HG03432 (cell line): Measurements from ENCODE around the gene PHF21B.

Experiments used
- ATAC-seq: cut with Tn5 transposase; IDR thresholded peaks from one replicate; pipeline ENCODE4 v1.9.1; 2021; ENCODE audit warnings: mild to moderate bottlenecking, moderate library complexity; ENCODE audit not compliant: unreplicated experiment

Gene PHF21B

DNA sequence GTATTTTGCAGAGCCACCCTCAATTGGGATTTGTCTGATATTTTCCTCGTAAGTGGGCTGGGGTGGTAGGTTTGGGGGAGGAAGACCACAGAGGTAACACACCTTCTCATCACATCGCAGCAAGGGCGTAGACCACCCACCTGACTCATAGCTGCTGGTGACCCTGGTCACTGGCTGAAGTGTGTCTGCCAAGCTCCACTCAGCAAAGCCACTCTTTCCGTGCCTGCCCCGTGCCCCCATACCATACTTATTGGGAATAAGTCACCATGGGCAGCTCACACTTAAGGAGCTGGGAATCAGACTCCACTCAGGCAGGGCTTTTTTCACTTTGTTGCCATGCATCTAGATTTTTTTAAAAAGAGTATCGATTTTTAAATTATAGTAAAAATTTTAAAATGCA lies 111.6 kb downstream of the PHF21B start:
- no peak for ATAC-seq

DNA sequence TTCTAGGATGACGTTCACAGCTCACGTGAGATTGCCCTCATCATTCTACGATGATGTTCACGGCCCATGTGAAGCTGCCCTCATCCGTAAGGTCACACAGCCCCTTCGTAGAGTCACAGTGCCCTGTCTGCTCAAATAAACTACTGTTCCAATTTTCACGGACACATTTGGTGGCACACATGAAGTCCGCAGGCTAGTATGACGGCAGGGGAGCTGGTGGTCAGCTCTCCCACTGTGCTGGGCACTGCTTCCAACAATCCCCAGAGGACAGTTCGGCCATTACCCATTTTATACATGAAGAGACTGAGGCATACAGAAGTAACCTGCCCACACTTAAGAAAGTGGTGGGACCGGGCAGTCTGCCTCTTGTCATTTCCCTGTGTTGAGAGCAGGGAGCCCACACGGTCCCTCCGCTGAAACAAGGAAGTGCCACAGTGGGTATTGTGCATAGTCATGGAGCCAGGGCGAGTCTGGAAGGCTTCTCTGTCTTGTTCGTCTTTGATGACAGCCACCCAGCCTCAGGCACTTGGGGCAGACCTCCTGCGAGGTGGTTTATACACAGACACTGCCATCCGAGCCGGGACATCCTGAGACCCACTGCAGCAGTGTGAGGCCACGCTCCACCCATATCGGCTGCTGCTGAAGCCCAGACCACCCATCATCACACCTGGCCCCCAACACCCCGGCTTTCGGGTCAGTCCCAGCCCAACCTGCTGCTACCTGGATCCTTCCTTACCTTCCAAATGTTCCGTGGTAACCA lies 114.3 kb downstream of the PHF21B start:
- ATAC-seq: no peak

DNA sequence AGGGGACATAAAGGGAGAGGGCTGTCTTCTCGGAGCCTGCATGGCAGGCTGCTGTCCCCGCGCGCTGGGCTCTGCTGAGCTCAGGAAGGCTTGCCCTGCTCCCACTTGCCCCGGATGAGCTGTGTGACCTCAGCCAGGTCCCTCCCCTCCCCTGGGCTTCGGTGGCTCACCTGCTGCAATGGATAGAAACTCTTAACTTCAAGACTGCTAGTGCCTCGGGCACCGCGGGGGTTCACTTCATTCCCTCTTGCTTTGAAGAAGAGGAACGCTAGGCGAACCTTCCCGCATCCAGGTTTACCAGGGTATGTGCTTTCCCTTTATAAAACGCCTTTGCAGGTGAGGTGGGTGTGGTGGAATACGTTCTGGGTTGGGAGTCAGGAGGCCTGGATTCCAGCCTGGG lies 115.0 kb downstream of the PHF21B start:
- no peak for ATAC-seq

DNA sequence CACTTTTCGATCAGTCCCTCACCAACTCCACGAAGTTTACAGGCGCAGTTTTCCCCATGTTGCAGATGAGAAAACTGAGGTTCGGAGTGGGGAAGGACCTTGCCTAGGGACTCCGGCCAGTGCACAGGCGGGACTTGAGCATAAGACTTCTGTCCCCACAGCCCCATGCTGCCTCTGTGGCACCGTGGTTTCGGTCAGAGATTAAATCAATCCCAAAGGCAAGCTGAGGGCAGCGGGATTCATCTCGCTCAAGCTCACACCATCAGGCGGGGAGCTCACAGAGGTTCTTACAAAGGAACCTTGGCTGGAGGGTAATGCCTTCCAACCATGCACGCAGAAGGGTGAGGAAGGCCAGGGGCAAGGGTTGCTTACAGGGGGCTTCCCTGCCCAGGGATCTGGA lies 115.5 kb downstream of the PHF21B start:
- ATAC-seq: no peak

DNA sequence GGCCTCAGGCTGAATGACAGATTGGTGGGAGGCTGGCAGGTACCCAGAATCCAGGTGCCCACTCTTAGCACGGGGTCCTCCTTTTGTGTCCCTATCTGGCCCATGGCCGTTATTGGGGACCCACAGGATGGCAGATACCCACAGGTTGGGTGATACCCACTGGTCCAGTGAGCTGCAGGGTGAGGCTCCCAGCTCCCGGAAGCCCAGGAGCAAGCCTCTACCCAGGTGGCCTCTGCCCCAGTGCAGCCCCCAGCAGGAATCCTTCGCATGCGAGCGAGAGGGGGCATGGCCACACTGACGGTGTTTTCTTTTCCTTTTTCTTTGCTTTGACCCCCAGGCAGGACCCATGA lies 116.1 kb downstream of the PHF21B start:
- ATAC-seq: no peak

DNA sequence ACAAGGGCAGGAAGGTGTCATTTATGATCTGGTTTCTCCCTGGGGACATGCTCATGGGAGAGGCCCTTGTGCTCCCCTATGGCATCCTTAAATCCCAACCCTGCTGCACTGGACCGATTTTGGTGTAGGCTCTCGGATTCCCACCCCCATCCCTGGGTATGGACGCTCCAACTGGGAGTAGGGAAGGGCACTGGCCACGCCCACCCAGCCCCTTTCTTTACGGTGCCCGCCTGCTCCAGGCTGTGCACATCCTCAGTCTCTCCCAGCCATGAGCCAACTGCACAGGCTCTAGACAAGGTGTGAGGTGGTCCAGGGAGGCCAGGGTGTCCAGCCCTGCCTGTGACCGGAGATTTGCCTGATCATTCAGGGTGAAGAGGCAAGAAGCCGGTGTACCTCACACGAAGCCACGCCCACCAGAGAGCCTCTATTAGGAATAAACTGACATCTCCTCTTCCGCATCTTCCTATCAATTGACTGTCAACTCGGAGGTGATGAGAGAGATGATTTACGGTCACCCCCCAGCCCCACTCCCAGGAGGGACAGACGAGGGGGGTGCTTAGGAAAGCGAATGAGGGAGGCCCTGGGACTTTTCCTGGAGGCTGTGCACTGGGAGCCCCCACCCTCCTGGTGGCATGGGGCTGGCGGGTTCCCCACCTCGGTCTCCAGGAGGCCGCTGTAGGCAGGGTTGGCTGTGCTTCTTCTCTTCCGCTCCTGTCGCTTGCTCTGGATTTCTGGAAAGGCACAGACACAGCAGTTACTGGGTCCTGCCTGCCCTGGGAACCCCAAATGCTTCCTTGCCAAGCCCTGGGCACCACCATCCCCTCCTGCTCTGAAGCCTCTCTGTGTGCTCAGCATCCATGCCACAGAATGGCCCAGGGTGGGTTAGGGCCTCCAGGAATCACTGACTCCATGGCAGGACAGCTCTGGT lies 116.7 kb downstream of the PHF21B start:
- no peak for ATAC-seq

DNA sequence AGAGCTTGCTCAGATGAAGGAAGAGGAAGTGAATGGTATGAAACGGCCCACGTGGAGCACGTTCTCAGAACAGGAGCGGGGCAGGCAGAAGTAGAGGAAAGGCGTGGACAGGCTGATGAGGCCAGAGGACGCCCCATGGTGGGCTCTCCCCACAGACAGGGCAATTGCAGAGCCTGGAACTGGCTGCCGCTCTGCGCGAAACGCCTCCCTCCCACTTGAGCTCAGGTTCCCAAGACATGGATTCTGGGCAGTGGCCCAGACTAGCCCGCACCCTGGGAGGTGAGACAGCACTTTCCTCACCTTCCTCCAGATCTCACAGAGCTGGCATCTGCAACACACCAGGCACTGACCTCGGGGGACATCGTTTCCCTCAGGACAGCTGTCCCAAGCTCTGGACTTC lies 117.6 kb downstream of the PHF21B start:
- no peak for ATAC-seq

DNA sequence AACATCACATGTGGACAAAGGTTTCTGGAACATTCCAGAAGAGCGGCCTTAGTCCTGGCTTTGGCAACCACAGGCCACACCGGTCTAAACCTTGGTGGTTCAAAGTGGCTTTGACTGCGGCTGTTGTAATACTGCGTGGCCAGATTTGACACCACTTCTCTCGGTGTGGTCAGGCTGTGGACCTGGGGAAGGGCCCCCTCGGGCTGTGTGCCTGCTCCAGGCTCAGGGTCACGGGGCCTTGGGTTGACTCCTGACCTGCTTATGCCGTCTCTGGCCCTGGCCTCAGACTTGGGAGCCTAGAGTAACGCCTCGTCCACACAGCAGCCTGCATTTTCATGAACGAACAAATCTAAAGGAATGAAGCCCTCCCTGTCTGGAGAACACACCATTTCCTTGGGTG lies 118.0 kb downstream of the PHF21B start:
- no peak for ATAC-seq

DNA sequence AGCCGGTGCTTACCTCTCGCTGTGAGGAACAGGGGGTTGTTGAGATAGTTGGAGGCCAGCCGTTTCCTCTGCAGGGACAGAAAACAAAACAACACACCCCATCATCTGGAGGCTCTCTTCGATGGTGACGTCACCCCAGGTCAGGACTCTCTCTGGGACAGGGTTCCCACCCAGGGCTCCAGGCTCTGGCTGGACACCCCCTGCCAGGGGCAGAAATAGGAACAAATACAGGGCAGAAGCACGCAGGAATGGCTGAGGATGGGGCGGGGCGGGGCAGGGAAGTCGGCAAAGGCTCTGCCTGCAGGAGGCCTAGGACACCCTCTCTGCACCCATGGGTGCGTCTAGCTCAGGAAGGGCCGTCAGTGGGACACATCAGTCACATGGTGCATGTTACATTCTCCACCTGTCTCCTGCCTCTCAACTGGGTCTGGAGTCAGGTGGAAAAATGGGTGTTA lies 118.5 kb downstream of the PHF21B start:
- ATAC-seq: no peak

DNA sequence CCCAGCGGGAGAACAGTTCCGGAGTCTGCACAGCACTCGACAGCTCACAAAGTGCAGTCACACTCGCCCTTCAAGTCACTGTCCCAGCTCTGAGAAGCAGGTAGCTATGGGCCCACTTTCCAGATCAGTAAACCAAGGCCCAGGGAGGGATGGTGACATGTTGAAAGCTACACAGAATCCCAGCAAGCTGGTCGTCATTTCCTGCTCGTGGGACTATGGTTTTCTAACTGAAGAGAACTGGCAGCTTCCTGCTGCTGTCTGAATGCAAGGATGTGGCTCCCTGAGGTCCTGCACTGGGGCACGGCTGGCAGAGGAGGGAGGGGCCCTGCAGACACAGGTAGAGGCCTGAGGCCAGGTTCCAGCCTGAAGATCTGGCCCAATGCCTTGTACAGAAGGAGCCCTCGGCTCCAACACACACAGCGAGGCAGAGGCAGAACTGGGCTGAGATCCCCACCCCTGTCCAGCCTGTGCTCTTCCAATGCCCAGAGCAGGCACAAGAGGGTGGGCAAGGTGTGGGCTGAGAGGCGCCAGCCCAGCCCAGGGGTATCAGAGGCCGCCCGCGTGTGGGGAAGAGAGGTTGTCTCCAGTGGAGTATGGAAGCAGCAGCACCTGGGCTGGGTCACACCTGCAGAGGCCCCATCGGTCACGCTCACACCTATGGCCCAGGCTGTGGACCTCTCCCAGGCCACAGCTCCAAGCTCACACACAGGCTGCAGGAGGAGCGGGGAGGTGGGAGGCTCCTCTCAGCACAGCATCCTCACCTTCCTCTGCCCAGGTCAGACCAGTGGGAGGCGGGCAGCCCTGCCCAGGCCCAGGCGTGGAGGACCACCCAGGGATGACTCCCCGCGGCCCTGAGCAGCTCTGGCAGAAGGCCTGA lies 119.2 kb downstream of the PHF21B start:
- ATAC-seq: no peak

DNA sequence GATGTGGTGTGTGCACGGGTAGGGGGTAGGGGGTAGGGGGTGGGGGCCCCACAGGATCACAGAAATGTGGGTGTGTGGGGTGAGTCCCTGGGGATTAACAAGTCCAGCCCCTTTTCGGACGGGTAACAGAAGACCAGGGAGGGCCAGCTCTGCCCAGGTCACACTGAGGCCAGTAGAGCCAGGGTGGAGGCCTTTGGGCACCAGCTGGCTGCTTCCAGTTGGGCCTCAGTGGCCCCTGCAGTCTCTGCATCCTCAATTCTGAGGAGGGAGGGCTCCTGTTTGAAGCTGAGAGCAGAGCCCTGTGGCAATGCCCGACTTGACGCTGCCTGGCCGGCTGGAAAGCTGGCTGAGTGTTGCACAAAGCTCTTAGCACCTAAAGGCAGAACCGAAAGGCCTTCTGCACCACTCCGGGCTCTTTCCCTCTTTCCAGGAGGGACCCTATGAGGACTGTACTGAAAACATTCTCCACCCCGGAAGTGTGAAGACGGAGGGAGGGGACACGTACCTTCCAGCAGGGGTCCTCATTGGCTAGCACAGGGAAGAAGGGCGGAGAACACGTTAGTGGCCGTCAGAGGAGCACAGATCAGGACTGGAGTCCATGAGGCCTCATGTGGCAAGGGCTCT lies 120.4 kb downstream of the PHF21B start:
- no peak for ATAC-seq

DNA sequence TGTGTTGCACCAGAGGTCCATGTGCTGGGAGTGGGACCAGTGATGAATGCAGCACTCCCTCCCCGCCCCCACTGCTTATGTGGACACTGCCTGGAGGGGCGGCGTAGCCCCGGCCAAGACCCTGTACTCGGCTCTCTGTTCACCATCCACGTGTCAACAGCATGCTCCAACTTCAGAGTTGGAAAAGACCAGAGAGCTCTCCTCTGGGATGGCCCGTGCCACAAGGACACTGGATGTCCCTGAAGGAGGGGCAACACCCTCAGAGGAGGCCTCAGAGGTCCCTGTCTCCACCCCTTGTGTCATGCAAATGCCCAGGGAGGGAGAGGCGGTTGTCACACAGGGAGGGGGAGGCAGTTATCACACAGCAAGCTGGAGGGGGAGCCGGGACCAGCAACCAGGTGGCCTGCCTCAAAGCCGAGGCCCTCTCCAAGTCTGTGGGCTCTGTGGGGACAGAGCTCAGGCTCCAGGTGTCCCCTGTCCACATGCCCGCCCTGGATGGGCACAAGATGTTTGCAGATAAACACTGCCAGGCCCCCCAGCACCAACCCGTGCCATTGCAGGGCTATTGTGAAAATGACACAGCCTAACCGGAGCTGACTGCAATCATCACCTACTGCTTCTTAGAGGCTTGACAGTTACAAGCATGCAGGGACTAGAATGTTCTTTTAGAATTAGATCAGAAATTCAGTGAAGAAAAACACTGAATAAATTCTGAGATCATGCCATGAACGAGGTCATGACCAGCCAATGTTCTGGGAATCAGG lies 121.1 kb downstream of the PHF21B start:
- ATAC-seq: no peak

DNA sequence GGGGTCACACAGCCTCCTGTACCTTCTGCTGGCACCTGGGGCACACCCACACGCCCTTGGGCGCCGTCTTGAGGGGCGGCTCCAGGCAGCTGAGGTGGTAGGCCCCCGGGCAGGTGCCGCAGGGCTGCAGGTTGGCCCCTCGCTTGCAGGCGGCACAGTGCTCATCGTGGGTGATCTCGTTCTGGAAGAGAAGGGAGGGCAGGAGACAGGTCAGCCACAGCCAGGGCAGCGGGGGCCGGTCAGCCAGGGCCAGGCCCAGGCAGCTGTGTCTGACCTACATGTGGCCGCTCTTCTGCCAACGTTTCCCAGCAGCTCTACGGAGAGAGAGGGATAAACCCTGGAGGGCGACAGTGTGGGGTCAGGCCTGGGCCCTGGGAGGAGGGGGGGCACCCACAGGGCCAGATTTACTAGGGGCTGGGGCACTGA lies 121.9 kb downstream of the PHF21B start:
- ATAC-seq: no peak

DNA sequence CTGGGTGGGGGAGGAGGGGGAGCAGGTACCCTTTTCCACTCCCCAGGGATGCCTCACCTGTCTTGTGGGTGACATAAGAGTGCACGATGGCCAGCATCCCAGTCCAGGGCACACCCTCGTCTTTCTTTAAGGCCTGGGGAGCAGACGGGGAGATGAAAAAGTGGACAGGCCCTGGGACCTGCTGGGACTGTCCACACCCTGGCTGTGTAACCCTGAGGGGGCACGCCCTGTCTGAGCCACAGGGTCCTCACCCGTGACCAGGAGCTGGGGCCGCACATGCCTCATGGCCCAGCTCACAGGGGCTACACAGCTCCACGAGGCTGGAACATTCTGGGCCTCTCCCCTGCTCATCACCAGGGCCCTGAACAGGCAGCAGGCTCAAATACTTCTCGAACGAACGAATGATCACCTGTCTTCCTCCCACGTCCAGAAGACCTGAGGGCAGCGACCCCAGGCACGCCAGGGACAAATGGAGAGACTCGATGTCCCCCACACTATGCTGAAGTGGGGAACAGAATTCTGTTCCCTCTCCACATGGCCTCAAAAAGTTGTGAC lies 123.9 kb downstream of the PHF21B start:
- no peak for ATAC-seq

DNA sequence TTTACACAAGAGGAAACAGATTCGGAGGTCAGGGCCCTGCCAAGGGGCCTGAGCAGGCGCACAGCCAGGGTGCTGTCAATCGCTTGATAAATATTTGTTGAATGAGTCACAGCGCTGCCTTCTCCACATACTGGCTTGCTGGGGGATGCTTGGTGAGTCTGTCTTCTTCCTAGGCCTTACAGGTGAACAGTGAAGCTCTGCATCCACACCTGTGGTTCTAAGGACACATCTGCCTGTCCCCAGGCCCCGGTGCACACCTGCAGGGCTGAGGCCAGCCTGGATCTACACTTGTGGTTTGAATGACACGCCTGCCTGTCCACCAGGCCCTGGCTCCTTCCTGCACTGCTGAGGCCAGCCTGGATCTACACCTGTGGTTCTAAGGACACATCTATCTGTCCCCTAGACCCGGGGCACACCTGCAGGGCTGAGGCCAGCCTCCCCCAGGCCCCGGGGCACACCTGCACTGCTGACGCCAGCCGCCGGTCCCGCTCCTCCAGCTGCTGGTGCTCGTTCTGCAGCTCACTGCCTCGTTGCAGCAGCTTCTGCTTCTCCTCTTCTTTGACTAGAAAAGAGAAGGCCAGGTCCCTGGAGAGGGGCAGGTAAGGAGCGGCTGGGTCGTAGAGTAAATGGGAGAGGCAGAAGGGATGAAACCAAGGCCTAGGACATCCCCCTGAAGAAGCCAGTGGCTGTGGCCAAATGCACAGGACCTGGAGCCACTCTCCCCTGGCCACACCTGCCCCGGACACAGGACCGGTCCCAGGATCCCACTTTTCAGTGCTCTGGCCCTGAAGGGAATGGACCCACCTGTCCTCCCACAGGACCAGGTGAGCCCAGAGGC lies 124.6 kb downstream of the PHF21B start:
- ATAC-seq: no peak

DNA sequence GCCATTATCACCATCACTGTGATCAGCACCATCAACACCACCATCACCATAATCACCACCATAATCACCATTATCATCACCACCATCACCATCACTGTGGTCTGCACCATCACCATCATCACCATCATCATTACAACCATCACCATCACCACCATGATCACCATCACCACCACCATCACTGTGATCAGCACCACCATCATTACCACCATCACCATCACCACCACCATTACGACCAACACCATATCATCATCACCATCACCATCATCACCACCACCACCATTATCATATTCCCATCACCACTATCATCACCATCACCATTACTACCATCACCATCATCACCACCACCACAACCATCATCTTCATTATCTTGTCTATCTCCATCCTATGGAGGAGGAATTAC lies 125.2 kb downstream of the PHF21B start:
- no peak for ATAC-seq

DNA sequence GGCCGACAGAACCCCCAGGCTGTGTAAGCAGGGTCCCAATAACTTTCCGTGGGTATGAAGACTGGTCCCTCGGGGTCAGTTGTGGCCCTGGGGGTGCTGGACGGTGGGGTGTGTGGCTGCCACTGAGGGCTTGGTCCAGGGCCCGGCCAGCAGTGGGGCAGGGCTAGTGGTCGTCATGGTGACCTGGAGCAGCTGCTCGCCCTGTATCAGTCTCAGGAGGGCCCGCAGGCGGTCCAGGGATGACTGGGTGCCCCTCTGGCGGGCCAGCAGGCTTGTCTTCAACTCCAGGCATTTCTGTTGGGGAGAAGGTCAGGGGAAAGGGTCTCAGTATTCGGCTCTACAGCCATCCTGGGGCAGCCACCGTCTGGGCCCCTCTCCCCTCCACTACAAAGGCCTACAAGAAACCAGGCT lies 126.8 kb downstream of the PHF21B start:
- ATAC-seq: no peak

DNA sequence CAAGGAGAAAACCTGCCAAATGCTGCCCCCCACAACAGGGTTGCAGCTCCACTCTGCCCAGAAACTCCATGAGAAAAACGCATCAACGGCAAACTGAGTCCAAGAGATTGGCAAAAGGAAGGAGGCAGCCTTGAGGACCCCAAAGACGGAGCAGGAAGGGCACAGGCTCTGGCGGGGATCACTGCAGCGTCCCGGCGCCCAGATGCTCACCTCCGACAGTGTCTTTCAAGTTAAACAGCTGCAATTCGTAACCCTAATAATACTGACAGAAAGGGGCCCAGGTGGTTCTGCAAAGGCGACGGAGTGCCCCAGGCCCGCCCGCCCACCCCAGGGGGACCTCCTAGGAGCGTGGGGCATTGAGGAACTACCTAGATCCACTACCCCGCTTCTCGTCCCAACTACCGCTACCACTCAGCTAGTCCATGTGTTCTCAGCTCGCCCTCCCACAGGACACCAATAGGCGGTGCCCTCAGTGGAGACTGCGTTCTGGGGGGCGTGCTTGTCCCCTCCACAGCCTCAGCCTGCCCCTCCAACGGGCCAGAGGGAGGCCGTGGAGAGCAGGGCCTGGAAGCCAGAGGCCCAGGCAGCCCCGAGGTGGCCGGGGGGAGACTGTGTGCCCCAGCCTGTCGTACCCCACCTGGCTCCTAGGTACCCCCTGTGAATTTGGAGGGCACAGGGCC lies 127.4 kb downstream of the PHF21B start:
- no peak for ATAC-seq
